GM12891 (cell line): Measurements from ENCODE around the gene CSPG5.

Experiments
- PAX5 ChIP-seq: IDR thresholded peaks from 2 replicates; pipeline ENCODE4 v1.6.1; 2011; ENCODE audit warnings: low read length, moderate library complexity, mild to moderate bottlenecking; ENCODE audit not compliant: insufficient read depth, severe bottlenecking
- POLR2A ChIP-seq: IDR thresholded peaks from 2 replicates; pipeline ENCODE4 v1.6.1; 2011; ENCODE audit warnings: low read depth, low read length, control low read depth
- POLR2AphosphoS5 ChIP-seq: IDR thresholded peaks from 2 replicates; pipeline ENCODE4 v1.6.1; 2011; ENCODE audit warnings: low read depth, low read length, control low read depth
- SPI1 ChIP-seq: IDR thresholded peaks from 2 replicates; pipeline ENCODE4 v1.6.1; 2011; ENCODE audit warnings: low read depth, low read length, control low read depth
- TAF1 ChIP-seq: IDR thresholded peaks from 2 replicates; pipeline ENCODE4 v1.6.1; 2011; ENCODE audit warnings: low read depth, low read length, control low read depth

DNA sequence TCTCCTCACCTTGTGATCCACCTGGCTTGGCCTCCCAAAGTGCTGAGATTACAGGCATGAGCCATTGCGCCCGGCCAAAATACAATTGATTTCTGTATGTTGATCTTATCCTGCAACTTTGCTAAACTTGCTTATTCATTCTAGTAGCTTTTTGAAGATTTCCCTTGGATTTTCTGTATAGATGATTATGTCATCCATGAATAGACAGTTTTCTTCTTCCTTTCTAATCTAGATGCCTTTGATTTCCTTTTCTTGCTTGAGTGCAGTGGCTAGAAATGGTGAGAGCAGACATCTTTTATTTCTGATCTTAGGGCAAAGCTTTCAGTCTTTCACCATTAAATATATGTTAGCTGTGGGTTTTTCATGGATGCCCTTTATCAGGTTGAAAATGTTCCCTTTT is 60.7 kb downstream of the CSPG5 start:
- TF ChIP-seq POLR2AphosphoS5 (no peak), SPI1 (no peak), POLR2A (no peak), TAF1 (no peak), PAX5 (no peak)
